ENCODE results near the gene TMEM163. TPM values are rescaled to one million over a fixed set of nuclear protein-coding genes. Genes with fewer than 3 reads are reported as not detected.

The TMEM163 gene
- total RNA-seq, 1 donor from 2014 or later = 31.9 TPM

DNA sequence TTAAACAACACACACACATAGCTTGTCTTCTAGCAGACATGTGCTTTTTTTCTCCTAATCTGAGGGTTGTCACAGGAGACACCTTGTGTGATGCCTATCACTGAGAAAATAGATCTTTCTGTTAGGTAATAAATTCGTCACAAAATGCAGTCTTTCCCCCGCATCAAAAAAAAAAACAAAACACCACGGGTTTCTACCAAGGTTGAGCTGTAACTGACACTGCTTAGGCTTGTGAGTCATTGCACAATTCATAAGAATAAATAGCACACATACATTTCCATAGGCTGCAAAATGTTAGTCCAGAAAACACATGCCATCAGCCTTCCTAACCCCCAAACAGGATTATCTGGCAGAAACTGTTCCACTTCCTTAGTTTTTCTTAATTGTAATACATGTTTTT is 6.5 kb downstream of the TMEM163 start:
- Histone ChIP-seq H3K27ac (no peak overlapping the region), H3K4me1 (peaks cover 7% of the 10 kb centered on the region), H3K9me3 (no peaks in the 10 kb centered on the region), H3K27me3 (ENCODE audit: low read depth) (peaks cover 28% of the 10 kb centered on the region), H3K4me3 (no peak overlapping the region), H3K36me3 (no peaks in the 10 kb centered on the region)
- TF ChIP-seq, protein P1, sequence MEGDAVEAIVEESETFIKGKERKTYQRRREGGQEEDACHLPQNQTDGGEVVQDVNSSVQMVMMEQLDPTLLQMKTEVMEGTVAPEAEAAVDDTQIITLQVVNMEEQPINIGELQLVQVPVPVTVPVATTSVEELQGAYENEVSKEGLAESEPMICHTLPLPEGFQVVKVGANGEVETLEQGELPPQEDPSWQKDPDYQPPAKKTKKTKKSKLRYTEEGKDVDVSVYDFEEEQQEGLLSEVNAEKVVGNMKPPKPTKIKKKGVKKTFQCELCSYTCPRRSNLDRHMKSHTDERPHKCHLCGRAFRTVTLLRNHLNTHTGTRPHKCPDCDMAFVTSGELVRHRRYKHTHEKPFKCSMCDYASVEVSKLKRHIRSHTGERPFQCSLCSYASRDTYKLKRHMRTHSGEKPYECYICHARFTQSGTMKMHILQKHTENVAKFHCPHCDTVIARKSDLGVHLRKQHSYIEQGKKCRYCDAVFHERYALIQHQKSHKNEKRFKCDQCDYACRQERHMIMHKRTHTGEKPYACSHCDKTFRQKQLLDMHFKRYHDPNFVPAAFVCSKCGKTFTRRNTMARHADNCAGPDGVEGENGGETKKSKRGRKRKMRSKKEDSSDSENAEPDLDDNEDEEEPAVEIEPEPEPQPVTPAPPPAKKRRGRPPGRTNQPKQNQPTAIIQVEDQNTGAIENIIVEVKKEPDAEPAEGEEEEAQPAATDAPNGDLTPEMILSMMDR (IDR thresholded peaks at IDR 0.05) = no peak
- ATAC-seq = no peak
- DNase-seq = no peak
- intact Hi-C loops (cut with DNase I) = no loop called here

GRCh38 chr2:134711692-134712091 is 7.1 kb downstream of the TMEM163 start:
- no peaks in the 10 kb centered on the region for H3K9me3 ChIP-seq
- intact Hi-C loops (cut with DNase I) = no loop called here
- no peaks in the 10 kb centered on the region for H3K36me3 ChIP-seq
- H3K4me3 ChIP-seq = no peak overlapping the region
- TF ChIP-seq, protein P1 (IDR thresholded peaks at IDR 0.05) = no peak
- DNase-seq = no peak
- ATAC-seq = no peak
- H3K27ac ChIP-seq = no peak overlapping the region
- peaks cover 22% of the 10 kb centered on the region for H3K27me3 ChIP-seq (ENCODE audit: low read depth)
- peaks cover 6% of the 10 kb centered on the region for H3K4me1 ChIP-seq

GRCh38 chr2:134707330-134707676 is 11.5 kb downstream of the TMEM163 start:
- TF ChIP-seq, protein P1 (IDR thresholded peaks at IDR 0.05) = no peak
- ATAC-seq = no peak
- intact Hi-C loops (cut with DNase I) = no loop called here
- Histone ChIP-seq H3K36me3 (no peaks in the 10 kb centered on the region), H3K27me3 (ENCODE audit: low read depth) (peaks cover 11% of the 10 kb centered on the region), H3K4me3 (no peak overlapping the region), H3K9me3 (no peaks in the 10 kb centered on the region), H3K27ac (no peak overlapping the region), H3K4me1 (no peaks in the 10 kb centered on the region)
- no peak for DNase-seq

- no peak for DNase-seq
- ATAC-seq = peak; percentile 19 to 63
- Histone ChIP-seq H3K27me3 (ENCODE audit: low read depth) (peaks cover 11% of the 10 kb centered on the region), H3K27ac (no peak overlapping the region), H3K9me3 (no peaks in the 10 kb centered on the region), H3K4me3 (no peak overlapping the region), H3K36me3 (no peaks in the 10 kb centered on the region), H3K4me1 (no peaks in the 10 kb centered on the region)
- intact Hi-C loops (cut with DNase I) = no loop called here
- TF ChIP-seq, protein P1 (IDR thresholded peaks at IDR 0.05) = no peak
These were observed 12.0 kb downstream of the TMEM163 start for GRCh38 chr2:134706587-134707329.

DNA sequence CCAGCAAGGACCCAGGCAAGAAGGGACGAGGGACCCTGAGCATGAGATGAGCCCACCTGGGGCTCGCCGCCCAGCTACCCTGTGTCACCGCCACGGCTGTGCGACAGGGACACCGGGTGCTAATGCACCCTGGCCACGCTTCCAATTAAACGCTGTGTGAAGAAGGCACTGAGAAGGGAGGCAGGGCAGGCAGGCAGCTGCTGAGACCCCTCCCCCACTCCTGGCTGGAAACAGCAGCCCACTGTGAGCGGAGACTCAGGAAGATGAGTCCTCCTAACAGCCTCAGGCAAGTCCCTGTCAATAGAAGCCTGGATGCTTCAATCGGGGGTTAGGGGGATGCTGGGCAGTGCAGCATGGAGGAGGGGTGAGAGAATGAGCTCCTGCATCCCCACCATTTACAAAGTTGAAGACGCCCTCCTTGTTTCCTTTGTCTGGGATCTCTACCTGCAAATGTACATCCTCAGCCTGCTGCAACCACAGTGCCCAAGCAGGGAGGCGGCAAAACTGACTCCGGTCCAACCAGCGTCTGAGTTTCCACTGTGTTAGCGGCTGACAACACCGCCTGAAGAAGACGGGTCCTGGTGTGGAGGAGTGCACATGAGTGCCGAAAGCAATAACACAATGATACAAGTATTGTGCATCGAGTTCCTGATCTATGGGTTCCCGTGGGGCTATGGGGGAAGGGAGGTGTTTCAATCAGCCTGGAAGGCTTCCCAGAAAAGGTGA is 12.8 kb downstream of the TMEM163 start:
- no peak overlapping the region for H3K27ac ChIP-seq
- DNase-seq (no peak), ATAC-seq (no peak)
- peaks cover 11% of the 10 kb centered on the region for H3K27me3 ChIP-seq (ENCODE audit: low read depth)
- H3K4me3 ChIP-seq = no peak overlapping the region
- no peaks in the 10 kb centered on the region for H3K4me1 ChIP-seq
- intact Hi-C loops (cut with DNase I) = no loop called here
- no peaks in the 10 kb centered on the region for H3K36me3 ChIP-seq
- no peaks in the 10 kb centered on the region for H3K9me3 ChIP-seq
- TF ChIP-seq, protein P1 (IDR thresholded peaks at IDR 0.05) = no peak
